ENCODE data around the gene HIPK4.
"Not testable (repeated sequence)": the region's sequence is repeated elsewhere in the genome, so short reads cannot be mapped to it uniquely, and the experiment has no call there.

Gene HIPK4

DNA sequence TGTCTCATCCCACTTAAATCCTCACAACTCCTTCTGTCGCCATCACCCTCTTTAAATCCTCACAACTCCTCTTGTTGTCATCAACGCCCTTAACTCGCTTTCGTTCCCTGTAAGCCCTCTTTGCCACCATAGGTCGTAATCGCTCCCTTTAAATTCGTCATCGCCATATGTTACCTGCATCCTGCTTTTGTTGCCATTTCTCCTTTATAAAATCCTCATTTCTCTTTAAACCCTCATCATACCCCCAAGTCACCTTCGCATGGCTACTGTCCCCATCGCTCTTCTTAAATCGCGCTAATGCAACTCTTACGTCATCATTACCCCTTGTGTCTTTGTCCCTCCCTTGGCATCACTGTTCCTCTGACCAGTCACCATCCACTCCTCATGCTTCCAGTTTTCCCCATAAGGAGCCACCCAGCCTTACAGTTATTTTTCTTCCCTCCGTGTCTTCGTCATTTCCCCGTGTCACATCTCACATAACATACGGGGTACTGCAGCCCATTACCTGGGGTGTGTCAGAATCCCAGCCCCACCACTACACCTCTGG lies 40.9 kb downstream of the HIPK4 start:
- peak overlapping the region; percentile 94 for H3K4me3 ChIP-seq (ENCODE audit: low read length)
- no peak for DNase-seq (ENCODE audit: low read depth, low spot score)

DNA sequence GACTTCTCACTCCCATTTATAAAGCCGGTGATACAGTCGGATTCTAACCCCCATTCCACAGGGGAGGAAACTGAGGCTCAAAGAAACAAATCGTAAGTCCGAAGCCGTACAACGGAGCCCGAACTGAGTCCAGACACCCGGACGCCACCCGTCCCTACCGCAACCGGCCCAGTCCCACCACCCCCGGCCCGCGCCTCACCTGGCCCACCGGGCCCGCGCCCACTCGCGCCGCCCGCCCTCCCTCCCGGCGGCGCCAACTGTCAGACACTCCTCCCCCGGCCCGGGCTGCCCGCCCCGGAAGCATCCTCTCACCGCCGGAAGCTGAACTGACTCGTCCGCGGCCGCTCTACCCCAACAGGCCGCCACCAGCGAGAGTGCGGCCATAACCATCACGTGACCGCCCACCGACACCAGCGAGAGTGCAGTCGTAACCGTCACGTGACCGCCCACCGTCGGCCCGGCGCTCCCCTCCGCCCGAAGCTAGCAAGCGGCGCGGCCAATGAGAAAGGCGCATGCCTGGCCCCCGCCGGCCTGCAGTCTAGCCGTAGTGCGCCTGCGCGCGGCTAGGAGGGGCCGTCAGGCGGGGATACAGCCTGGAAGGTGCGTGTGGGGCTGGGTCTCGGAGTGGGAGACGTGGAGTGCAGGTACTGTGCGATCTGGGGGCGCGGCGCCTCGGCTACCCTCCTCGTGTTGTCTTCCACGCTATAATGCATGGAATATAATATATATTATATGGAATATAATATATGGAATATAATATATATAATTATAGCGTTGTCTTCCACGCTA lies 41.7 kb downstream of the HIPK4 start, which contains the start of the genes C19orf47 and PLD3:
Gene C19orf47 (minus strand): TSS at position 273 of the 789 bp plus-strand sequence. CDS start 6,540 bp downstream, outside the sequence.
Gene PLD3 (plus strand): TSS at position 571 of the 789 bp plus-strand sequence. CDS start 17,789 bp downstream, outside the sequence.
- peak within 1 kb of the TSS; percentile 94 for H3K4me3 ChIP-seq (ENCODE audit: low read length)
- peak; percentile 98 for DNase-seq (ENCODE audit: low read depth, low spot score)

DNA sequence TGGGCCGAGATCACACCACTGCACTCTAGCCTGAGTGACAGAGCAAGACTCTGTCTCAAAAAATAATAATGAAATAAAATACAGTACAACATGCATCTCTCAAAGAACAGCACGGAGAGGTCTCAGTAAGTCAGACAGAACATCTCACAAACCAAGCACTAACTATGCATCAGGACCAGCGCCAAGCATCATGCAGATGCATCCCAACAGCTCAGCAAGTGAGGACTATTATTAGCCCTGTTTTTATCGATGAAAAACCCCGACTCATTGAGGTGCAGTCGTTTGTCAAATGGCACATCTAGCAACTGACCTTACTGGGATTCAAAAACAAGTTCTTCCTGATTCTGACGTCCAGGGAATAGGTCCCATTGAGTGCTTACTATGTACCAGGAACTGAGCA lies 45.6 kb downstream of the HIPK4 start:
- no peak for DNase-seq (ENCODE audit: low read depth, low spot score)
- H3K4me3 ChIP-seq (ENCODE audit: low read length) = no peak overlapping the region

- no peak for DNase-seq (ENCODE audit: low read depth, low spot score)
- no peak overlapping the region for H3K4me3 ChIP-seq (ENCODE audit: low read length)
Observed at GRCh38 chr19:40342644-40343311, 47.2 kb downstream of the HIPK4 start.

DNA sequence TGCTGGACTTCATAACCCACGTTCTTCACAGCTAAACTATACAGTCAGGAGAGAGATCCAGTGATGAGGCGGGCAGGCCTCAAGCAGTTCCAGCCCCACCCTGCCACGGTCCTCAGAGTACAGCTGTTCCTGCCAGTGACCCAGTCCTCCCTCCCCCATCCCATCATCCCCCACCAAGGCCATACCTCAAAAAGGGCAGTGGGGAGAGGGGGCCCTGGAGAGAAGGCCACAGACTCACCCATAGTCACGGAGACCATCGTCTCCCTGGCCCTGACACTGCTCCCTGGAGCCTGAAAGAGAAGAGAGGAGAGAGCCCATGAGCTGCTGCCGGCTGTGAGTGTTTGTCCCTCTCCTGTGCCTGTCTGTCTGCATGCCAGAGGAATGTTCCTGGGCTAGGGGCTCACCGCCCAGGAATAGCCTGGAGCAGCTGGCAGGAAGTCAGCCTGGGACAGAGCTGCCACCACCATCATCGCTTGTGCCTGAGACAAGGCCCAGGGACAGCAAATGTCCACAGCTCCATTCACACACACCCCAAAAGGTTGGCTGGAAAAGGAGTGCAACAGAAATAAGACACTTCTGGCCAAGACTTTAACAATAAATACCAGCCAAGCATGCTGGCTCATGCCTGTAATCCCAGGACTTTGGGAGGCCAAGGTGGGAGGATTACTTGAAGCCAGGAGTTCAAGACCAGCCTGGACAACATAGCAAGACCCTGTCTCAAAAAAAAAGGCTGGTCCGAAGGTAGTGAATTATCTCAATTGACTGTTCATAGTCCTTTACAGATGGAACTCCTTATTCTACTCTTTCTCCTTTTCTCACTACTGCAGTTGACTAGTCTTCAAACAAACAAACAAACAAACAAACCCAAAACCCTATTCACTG lies 48.1 kb downstream of the HIPK4 start:
- no peak for DNase-seq (ENCODE audit: low read depth, low spot score)
- H3K4me3 ChIP-seq (ENCODE audit: low read length) = no peak overlapping the region

GRCh38 chr19:40339018-40339728 lies 50.8 kb downstream of the HIPK4 start:
- DNase-seq (ENCODE audit: low read depth, low spot score) = no peak
- no peak overlapping the region for H3K4me3 ChIP-seq (ENCODE audit: low read length)

DNA sequence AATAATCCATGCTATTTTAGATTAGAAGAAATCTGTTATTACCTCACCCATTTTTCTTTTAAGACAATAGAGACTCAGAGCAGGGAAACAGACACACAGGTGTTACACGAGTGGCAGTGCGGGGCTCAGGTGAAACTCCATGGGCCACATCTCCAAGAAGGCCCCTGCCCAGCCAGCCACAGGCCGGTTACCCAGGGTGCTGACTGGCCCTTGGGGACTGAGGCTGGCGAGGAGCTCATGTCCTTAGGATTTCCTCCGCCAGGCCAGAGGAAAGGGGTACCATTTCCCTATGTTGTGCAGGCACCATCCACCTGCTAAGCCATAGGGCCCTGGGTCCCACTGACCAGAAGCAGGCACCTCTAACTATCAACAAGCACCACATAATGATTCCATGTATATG lies 52.4 kb downstream of the HIPK4 start:
- H3K4me3 ChIP-seq (ENCODE audit: low read length) = no peak overlapping the region
- no peak for DNase-seq (ENCODE audit: low read depth, low spot score)

- H3K4me3 ChIP-seq (ENCODE audit: low read length) = no peak overlapping the region
- DNase-seq (ENCODE audit: low read depth, low spot score) = no peak
Observed at GRCh38 chr19:40337107-40337506, 52.9 kb downstream of the HIPK4 start.

DNA sequence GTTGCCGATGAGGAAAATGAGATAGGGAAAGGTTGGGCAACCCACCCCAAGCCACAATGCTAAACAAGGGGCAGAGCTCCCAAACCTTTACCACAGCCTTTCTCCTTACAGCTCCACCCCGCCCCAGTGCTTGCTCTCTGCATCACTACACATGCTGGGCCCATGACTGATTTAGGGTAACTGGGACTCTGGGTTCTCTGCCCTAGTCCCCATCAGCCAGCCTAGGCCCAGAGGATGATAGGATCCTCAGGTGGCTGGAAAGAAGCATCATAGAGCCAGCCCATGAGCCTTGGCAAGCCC lies 53.4 kb downstream of the HIPK4 start:
- no peak for DNase-seq (ENCODE audit: low read depth, low spot score)
- no peak overlapping the region for H3K4me3 ChIP-seq (ENCODE audit: low read length)

DNA sequence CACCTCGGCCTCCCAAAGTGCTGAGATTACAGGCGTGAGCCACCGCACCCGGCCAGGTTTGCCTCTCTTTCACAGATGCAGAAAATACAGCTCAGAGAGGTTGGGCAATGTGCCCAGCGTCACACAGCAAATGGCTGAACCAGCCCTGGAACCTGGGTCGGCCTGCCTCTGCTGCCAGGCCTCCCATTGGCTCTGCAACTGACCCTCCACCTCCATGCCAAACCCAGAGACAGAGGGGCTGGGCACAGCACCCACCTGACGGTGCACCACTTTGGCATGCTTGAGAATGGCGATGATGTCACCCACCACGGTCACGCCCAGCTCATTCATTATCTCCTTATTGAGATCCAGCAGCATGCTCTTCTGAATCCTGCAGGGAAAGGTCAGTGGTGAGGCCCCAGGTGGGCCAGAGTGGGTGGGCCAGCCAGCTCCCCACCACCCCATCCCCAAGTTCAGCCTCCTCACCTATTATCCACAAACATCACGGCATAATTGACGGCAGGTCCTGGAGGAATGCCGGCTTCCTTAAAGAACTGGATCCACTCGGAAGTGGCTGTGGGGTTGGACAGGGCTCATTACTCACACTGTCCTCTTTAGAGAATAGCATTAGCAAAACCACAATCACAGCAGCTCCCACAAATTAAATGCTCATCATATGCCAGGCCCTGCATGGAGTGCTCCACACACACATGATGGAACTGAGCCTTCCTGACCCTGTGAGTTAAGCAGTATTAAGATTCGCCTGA lies 54.0 kb downstream of the HIPK4 start:
- no peak overlapping the region for H3K4me3 ChIP-seq (ENCODE audit: low read length)
- DNase-seq (ENCODE audit: low read depth, low spot score) = no peak

- DNase-seq (ENCODE audit: low read depth, low spot score) = no peak
- no peak overlapping the region for H3K4me3 ChIP-seq (ENCODE audit: low read length)
Observed at GRCh38 chr19:40335101-40335500, 54.9 kb downstream of the HIPK4 start.

DNA sequence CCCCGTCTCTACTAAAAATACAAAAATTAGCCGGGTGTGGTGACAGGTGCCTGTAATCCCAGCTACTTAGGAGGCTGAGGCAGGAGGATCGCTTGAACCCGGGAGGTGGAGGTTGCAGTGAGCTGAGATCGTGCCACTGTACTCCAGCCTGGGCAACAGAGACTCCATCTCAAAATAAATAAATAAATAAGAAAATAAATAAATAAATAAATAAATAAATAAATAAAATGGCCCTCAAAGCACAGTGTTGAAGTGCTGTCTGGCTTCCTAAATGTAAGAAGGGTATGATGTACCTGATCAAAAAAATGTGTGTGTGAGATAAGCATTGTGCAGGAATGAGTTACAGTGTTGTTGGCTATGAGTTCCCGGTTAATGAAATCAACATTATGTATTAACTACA lies 56.9 kb downstream of the HIPK4 start:
- not testable (repeated sequence) for H3K4me3 ChIP-seq (ENCODE audit: low read length)

GRCh38 chr19:40332669-40333068 lies 57.3 kb downstream of the HIPK4 start:
- no peak overlapping the region for H3K4me3 ChIP-seq (ENCODE audit: low read length)
- no peak for DNase-seq (ENCODE audit: low read depth, low spot score)

More for the DNA sequence above, 56.9 kb downstream of the HIPK4 start:
- not testable (repeated sequence) for DNase-seq (ENCODE audit: low read depth, low spot score)

- DNase-seq (ENCODE audit: low read depth, low spot score) = no peak
- no peak overlapping the region for H3K4me3 ChIP-seq (ENCODE audit: low read length)
Observed at GRCh38 chr19:40331052-40331451, 58.9 kb downstream of the HIPK4 start.
